Astrocyte (in vitro differentiated cells and primary cell): ENCODE results near the gene IL21R.

Experiments
- EZH2 ChIP-seq: IDR thresholded peaks from 2 replicates; pipeline ENCODE4 v1.6.1; 2012; ENCODE audit warnings: mild to moderate bottlenecking, low read length, inconsistent platforms; ENCODE audit not compliant: insufficient read depth
- TF ChIP-seq, protein P1 (sequence below): IDR thresholded peaks from 2 replicates; pipeline ENCODE4 v1.5.1; 2011; ENCODE audit warnings: low read depth, mild to moderate bottlenecking, inconsistent platforms, low read length, moderate library complexity; ENCODE audit not compliant: insufficient read depth

DNA sequence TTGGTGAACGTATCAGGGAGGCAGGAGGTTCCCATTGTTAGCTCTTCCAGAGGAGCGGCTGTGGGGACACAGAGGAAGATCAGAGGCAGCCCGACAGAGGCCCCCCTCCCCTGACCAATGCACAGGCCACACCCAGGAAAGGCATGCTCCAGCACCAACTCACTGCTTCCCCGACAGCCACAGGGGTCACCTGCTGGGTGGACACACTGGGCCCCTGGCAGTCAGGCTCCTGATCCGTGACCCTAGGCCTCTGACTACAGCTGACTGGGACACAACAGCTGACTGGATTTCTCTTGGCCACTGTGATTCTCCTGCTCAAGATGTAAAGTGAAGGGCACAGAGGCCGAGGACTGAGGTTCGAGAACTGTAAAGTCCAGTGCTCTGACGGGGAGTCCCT lies 63.5 kb downstream of the IL21R start:
- no peak for TF ChIP-seq EZH2
- TF ChIP-seq, protein P1, sequence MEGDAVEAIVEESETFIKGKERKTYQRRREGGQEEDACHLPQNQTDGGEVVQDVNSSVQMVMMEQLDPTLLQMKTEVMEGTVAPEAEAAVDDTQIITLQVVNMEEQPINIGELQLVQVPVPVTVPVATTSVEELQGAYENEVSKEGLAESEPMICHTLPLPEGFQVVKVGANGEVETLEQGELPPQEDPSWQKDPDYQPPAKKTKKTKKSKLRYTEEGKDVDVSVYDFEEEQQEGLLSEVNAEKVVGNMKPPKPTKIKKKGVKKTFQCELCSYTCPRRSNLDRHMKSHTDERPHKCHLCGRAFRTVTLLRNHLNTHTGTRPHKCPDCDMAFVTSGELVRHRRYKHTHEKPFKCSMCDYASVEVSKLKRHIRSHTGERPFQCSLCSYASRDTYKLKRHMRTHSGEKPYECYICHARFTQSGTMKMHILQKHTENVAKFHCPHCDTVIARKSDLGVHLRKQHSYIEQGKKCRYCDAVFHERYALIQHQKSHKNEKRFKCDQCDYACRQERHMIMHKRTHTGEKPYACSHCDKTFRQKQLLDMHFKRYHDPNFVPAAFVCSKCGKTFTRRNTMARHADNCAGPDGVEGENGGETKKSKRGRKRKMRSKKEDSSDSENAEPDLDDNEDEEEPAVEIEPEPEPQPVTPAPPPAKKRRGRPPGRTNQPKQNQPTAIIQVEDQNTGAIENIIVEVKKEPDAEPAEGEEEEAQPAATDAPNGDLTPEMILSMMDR = no peak
